MM.1S (cell line): ENCODE results near the gene HELZ2.

Source experiments
- DNase-seq: peaks from one replicate; pipeline ENCODE4 v3.0.0-alpha.2; 2015
- H2AFZ ChIP-seq: fragments of 300-600 bp; sonication (generic); 2 replicates; pipeline ENCODE4 v1.6.0; 2016; ENCODE audit warnings: antibody characterized with exemption, low read length
- H3F3A ChIP-seq: fragments of 300-600 bp; sonication (generic); 2 replicates; pipeline ENCODE4 v1.6.1; 2016; ENCODE audit warnings: mild to moderate bottlenecking, antibody characterized with exemption, low read length, moderate library complexity, mixed read lengths; ENCODE audit not compliant: insufficient read depth
- H3K27ac ChIP-seq: fragments of 300-600 bp; sonication (generic); 2 replicates; pipeline ENCODE4 v1.5.1; 2016; ENCODE audit warnings: mild to moderate bottlenecking, low read length
- H3K27me3 ChIP-seq: fragments of 300-600 bp; sonication (generic); replicated peaks from 2 replicates; pipeline ENCODE4 v1.6.0; 2016; ENCODE audit warnings: low read length; ENCODE audit not compliant: insufficient read depth
- H3K36me3 ChIP-seq: fragments of 300-600 bp; sonication (generic); replicated peaks from 2 replicates; pipeline ENCODE4 v1.6.1; 2016; ENCODE audit warnings: mild to moderate bottlenecking, low read length, mixed read lengths; ENCODE audit not compliant: insufficient read depth
- H3K4me1 ChIP-seq: fragments of 300-600 bp; sonication (generic); 2 replicates; pipeline ENCODE4 v1.6.1; 2016; ENCODE audit warnings: low read length, mixed read lengths
- H3K4me2 ChIP-seq: fragments of 300-600 bp; sonication (generic); 2 replicates; pipeline ENCODE4 v1.6.0; 2016; ENCODE audit warnings: low read depth, low read length
- H3K4me3 ChIP-seq: fragments of 300-600 bp; sonication (generic); 2 replicates; pipeline ENCODE4 v1.5.1; 2016; ENCODE audit warnings: low read length, mixed read lengths
- H3K79me2 ChIP-seq: fragments of 300-600 bp; sonication (generic); 2 replicates; pipeline ENCODE4 v1.6.1; 2016; ENCODE audit warnings: mixed run types, low read length, mixed read lengths
- H3K9ac ChIP-seq: fragments of 300-600 bp; sonication (generic); 2 replicates; pipeline ENCODE4 v1.6.1; 2016; ENCODE audit warnings: low read length, mixed read lengths
- H3K9me2 ChIP-seq: fragments of 300-600 bp; sonication (generic); replicated peaks from 2 replicates; pipeline ENCODE4 v1.6.1; 2016; ENCODE audit warnings: mild to moderate bottlenecking, low read length, mixed read lengths; ENCODE audit not compliant: insufficient read depth
- H3K9me3 ChIP-seq: fragments of 300-600 bp; sonication (generic); replicated peaks from 2 replicates; pipeline ENCODE4 v1.6.1; 2016; ENCODE audit warnings: mild to moderate bottlenecking, low read length, mixed read lengths; ENCODE audit not compliant: insufficient read depth
- H4K20me1 ChIP-seq: fragments of 300-600 bp; sonication (generic); 2 replicates; pipeline ENCODE4 v1.6.1; 2016; ENCODE audit warnings: mild to moderate bottlenecking, low read length, moderate library complexity, mixed read lengths; ENCODE audit not compliant: insufficient read depth
- EZH2 ChIP-seq: fragments of 300-600 bp; sonication (generic); optimal IDR thresholded peaks from 2 replicates; pipeline ENCODE3; 2017; ENCODE audit warnings: low read depth, mild to moderate bottlenecking, antibody characterized with exemption, low read length, mixed read lengths
- EZH2phosphoT487 ChIP-seq: fragments of 300-600 bp; sonication (generic); IDR thresholded peaks from 2 replicates; pipeline ENCODE4 v1.6.1; 2018; ENCODE audit warnings: antibody characterized with exemption, low read length
- TF ChIP-seq, protein P1 (sequence below): fragments of 300-600 bp; sonication (generic); IDR thresholded peaks from 2 replicates; pipeline ENCODE4 v1.5.1; 2016; ENCODE audit warnings: antibody characterized with exemption, low read length, mixed read lengths

HELZ2 gene

DNA sequence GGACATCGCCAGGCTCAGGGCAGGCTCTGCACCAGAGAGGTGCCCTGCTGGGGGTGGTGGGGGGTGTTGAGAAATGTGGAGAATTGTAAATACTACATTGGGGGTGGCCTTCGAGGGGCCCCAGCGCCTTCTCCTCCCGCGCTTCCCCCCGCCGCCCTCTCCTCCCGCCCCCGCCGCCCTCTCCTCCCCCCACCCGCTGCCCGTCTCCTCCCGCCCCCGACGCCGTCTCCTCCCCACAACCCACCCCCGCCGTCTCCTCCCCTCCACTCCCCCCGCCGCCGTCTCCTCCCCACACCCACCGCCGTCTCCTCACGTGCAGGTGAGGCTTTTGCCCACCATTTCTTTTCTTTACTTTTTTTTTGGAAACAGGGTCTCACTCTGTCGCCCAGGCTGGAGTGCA is 25.0 kb downstream of the HELZ2 start:
- TF ChIP-seq EZH2 (no peak), EZH2phosphoT487 (no peak)
- Histone ChIP-seq H3K9me2 (no peaks in the 10 kb centered on the region), H3K4me1 (no peaks in the 10 kb centered on the region), H3K9me3 (no peaks in the 10 kb centered on the region), H4K20me1 (no peaks in the 10 kb centered on the region; the same call in 1 of the 2 replicates), H3K36me3 (no peaks in the 10 kb centered on the region), H3K4me2 (no peak overlapping the region), H3K27ac (no peak overlapping the region), H2AFZ (no peak overlapping the region), H3F3A (no peaks in the 10 kb centered on the region), H3K27me3 (peaks cover 96% of the 10 kb centered on the region), H3K79me2 (no peaks in the 10 kb centered on the region), H3K9ac (no peak overlapping the region), H3K4me3 (no peak overlapping the region)
- no peak for DNase-seq

DNA sequence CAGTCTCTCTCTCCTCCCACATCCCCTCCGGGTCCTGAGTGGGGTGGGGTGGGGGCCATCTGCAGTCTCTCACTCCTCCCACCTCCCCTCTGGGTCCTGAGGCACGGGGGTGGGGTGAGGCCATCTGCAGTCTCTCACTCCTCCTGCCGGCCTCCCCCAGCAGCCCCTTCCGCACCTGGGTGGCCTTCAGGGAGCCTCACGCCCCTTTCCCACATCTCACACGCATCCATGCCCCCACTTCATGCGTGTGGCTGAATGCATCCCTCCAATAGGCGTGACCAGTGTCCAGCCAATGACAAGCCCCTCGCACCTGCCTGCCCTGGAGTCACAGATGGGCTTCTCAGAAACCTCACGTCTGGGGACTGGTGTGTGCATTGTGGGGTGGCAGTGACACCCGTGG is 25.5 kb downstream of the HELZ2 start:
- Histone ChIP-seq H3K4me3 (no peak overlapping the region), H4K20me1 (no peaks in the 10 kb centered on the region; the same call in 1 of the 2 replicates)
- TF ChIP-seq EZH2phosphoT487 (no peak), EZH2 (no peak)
- TF ChIP-seq, protein P1, sequence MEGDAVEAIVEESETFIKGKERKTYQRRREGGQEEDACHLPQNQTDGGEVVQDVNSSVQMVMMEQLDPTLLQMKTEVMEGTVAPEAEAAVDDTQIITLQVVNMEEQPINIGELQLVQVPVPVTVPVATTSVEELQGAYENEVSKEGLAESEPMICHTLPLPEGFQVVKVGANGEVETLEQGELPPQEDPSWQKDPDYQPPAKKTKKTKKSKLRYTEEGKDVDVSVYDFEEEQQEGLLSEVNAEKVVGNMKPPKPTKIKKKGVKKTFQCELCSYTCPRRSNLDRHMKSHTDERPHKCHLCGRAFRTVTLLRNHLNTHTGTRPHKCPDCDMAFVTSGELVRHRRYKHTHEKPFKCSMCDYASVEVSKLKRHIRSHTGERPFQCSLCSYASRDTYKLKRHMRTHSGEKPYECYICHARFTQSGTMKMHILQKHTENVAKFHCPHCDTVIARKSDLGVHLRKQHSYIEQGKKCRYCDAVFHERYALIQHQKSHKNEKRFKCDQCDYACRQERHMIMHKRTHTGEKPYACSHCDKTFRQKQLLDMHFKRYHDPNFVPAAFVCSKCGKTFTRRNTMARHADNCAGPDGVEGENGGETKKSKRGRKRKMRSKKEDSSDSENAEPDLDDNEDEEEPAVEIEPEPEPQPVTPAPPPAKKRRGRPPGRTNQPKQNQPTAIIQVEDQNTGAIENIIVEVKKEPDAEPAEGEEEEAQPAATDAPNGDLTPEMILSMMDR = no peak

DNA sequence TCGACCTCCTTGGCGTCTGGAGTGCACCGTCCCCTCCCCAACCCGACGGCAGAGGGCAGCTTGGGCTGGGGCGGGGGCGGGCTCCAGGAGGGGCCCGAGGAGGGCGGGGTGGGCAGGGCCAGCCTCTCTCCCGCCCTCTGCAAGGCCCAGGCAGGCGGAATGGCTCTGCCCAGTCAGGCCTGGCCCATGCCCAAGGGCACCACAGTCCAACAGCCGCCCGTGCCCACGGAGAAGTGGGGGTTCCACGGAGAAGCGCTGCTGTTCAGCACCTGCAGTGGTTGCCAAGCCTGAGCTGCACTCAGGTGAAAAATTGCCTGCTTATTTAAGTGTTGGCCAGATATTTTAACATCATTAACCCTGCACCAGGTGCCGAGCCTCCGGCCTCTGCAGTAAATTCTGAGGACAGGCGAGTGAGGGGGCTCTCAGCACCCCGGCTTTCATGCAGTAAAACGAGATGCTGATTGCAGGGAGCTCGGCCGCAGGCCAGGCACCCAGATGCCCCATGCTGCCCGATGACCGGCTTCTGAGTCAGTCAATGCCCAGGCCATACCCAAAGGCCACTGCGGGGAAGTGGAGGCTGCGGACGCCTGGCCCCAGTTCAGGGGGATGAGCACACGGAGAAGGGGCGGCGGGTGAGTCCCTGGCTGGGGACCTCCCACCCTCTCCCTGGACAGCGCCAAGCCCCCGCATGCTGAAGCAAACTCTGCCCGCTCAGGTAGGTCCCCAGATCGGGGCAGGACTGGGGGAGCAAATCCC is 26.1 kb downstream of the HELZ2 start, which contains the start of gene SRMS:
Gene SRMS, minus strand, starts transcription at position 25 of the 756 bp plus-strand sequence. CDS start 286 bp downstream, outside the sequence.
- Histone ChIP-seq H3K27me3 (peaks cover 96% of the 10 kb centered on the region), H3K9me3 (no peaks in the 10 kb centered on the region), H3K27ac (no peak within 1 kb of the TSS), H3K9ac (no peak within 1 kb of the TSS), H2AFZ (no peak within 1 kb of the TSS), H3K9me2 (no peaks in the 10 kb centered on the region), H4K20me1 (no peaks in the 10 kb centered on the region; the same call in 1 of the 2 replicates), H3F3A (no peaks in the 10 kb centered on the region), H3K4me1 (no peaks in the 10 kb centered on the region), H3K4me2 (no peak within 1 kb of the TSS), H3K36me3 (no peaks in the 10 kb centered on the region), H3K4me3 (no peak within 1 kb of the TSS), H3K79me2 (no peaks in the 10 kb centered on the region)
- DNase-seq = no peak
- TF ChIP-seq, protein P1 = no peak
- TF ChIP-seq EZH2 (no peak), EZH2phosphoT487 (no peak)

More for the DNA sequence above, 25.5 kb downstream of the HELZ2 start:
- Histone ChIP-seq H3K79me2 (no peaks in the 10 kb centered on the region), H3K9me2 (no peaks in the 10 kb centered on the region), H3K27ac (no peak overlapping the region), H3K9ac (no peak overlapping the region), H3K4me2 (no peak overlapping the region), H3F3A (no peaks in the 10 kb centered on the region), H2AFZ (no peak overlapping the region), H3K9me3 (no peaks in the 10 kb centered on the region), H3K4me1 (no peaks in the 10 kb centered on the region), H3K27me3 (peaks cover 96% of the 10 kb centered on the region), H3K36me3 (no peaks in the 10 kb centered on the region)
- no peak for DNase-seq
